Measurements from ENCODE around the gene DNAJA2.

Gene DNAJA2

DNA sequence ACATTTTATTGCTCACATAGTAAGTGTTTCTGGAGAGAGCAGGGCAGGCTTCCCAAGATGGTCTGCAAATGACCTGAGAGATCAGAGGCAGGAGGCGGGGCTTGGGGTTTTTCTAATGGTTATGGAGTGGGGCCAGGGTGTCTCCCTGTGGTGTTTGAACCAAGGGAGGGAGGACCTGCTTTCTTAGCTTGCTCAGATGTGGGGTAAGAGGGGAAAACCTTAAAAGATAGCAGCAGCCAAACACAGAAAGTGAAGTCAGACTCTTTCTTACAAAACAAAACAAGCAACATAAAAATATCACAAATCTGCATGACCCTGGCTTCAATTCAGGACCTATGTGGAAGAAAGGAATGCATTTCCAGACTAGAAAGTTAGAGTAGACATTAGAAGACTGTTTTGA, 22.9 kb upstream of the DNAJA2 start:
- TF ChIP-seq, protein P1, sequence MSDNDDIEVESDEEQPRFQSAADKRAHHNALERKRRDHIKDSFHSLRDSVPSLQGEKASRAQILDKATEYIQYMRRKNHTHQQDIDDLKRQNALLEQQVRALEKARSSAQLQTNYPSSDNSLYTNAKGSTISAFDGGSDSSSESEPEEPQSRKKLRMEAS (IDR thresholded peaks at IDR 0.05): no peak
- TF ChIP-seq CREB1 (IDR thresholded peaks at IDR 0.05; ENCODE audit: low read depth) (no peak), CEBPB (IDR thresholded peaks at IDR 0.05) (no peak), TCF12 (IDR thresholded peaks at IDR 0.05; ENCODE audit: low read depth) (no peak), RAD21 (IDR thresholded peaks at IDR 0.05; ENCODE audit: low read depth) (no peak), EP300 (IDR thresholded peaks at IDR 0.05; ENCODE audit: borderline replicate concordance) (no peak), NFIC (IDR thresholded peaks at IDR 0.05) (no peak), FOXM1 (IDR thresholded peaks at IDR 0.05; ENCODE audit: borderline replicate concordance, low read depth) (no peak), ZBTB7A (IDR thresholded peaks at IDR 0.05; ENCODE audit: low read depth) (no peak), EGR1 (IDR thresholded peaks at IDR 0.05) (no peak), YY1 (IDR thresholded peaks at IDR 0.05; ENCODE audit: low read depth) (no peak)

DNA sequence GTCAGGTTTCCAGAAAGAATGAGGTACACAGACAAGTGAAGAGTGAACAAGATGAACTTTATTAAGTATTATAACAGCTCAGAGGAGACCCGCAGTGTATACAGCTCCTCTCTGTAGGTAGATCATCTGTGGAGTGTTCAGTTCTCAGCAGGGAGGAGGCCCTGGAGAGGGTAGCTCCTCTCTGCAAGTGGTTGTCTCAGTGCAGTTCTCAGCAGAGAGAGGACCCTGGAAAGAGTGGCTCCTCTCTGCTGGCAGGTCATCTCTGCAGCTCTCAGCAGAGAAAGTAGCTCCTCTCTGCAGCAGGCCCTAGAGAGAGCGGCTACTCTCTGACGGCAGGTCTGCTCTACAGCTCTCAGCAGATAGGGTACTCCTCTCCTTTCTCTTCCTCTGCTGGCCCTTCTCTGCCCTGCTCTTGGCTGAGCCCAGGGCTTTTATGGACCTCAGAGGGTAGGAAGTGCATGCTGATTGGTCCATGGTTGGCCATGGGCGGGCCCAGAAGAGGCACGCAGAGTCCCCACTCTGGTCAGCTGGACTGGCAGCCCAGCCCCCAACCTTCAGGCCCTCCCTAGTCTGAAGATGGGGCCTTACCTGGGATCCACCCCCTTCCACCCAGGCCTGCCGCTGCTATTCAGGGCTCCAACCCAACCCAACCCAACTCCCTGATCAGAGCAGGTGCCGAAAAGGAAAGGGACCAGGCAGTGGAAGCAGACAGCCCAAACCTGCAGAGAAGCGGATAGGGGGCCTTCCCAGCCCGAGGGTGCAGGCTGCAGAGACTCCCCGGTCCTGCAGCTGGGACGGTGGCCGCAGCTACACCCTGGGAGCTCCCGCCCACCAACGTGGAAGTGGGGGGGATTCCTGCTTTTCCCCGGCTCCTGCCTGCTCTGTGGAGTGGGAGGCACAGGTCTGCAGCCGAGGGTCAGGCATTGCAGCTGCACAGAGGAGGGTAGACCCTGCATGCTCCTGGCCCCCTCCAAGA, 18.5 kb upstream of the DNAJA2 start:
- TF ChIP-seq EGR1 (IDR thresholded peaks at IDR 0.05) (no peak), YY1 (IDR thresholded peaks at IDR 0.05; ENCODE audit: low read depth) (no peak), TAF1 (IDR thresholded peaks at IDR 0.05; ENCODE audit: low read depth) (no peak), CREB1 (IDR thresholded peaks at IDR 0.05; ENCODE audit: low read depth) (no peak), FOXM1 (IDR thresholded peaks at IDR 0.05; ENCODE audit: borderline replicate concordance, low read depth) (no peak), CEBPB (IDR thresholded peaks at IDR 0.05) (no peak), ZBTB7A (IDR thresholded peaks at IDR 0.05; ENCODE audit: low read depth) (no peak), TCF12 (IDR thresholded peaks at IDR 0.05; ENCODE audit: low read depth) (no peak)
- TF ChIP-seq, protein P2, sequence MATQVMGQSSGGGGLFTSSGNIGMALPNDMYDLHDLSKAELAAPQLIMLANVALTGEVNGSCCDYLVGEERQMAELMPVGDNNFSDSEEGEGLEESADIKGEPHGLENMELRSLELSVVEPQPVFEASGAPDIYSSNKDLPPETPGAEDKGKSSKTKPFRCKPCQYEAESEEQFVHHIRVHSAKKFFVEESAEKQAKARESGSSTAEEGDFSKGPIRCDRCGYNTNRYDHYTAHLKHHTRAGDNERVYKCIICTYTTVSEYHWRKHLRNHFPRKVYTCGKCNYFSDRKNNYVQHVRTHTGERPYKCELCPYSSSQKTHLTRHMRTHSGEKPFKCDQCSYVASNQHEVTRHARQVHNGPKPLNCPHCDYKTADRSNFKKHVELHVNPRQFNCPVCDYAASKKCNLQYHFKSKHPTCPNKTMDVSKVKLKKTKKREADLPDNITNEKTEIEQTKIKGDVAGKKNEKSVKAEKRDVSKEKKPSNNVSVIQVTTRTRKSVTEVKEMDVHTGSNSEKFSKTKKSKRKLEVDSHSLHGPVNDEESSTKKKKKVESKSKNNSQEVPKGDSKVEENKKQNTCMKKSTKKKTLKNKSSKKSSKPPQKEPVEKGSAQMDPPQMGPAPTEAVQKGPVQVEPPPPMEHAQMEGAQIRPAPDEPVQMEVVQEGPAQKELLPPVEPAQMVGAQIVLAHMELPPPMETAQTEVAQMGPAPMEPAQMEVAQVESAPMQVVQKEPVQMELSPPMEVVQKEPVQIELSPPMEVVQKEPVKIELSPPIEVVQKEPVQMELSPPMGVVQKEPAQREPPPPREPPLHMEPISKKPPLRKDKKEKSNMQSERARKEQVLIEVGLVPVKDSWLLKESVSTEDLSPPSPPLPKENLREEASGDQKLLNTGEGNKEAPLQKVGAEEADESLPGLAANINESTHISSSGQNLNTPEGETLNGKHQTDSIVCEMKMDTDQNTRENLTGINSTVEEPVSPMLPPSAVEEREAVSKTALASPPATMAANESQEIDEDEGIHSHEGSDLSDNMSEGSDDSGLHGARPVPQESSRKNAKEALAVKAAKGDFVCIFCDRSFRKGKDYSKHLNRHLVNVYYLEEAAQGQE (IDR thresholded peaks at IDR 0.05; ENCODE audit: low read depth): no peak
- TF ChIP-seq, protein P3, sequence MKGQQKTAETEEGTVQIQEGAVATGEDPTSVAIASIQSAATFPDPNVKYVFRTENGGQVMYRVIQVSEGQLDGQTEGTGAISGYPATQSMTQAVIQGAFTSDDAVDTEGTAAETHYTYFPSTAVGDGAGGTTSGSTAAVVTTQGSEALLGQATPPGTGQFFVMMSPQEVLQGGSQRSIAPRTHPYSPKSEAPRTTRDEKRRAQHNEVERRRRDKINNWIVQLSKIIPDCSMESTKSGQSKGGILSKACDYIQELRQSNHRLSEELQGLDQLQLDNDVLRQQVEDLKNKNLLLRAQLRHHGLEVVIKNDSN (IDR thresholded peaks at IDR 0.05): no peak
- TF ChIP-seq, protein P1 (IDR thresholded peaks at IDR 0.05): no peak

DNA sequence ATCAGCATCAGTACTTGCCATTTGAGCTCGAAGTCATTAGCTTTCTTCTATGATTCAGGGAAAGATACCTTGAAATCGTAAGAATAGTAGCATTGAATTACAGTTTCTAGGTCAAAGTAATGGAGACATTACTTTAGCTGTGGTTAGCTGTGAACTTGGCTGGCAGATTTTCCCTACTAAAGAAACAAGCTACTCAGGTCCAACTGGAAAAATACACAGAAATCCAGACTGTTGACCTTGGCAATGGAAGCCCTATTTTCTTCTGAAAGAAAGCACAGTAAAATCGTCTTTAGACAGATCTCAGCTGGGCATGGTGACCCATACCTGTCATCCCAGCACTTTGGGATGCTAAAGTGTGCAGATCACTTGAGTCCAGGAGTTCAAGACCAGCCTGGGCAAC, 13.4 kb upstream of the DNAJA2 start:
- TF ChIP-seq CEBPB (IDR thresholded peaks at IDR 0.05) (no peak), EP300 (IDR thresholded peaks at IDR 0.05; ENCODE audit: borderline replicate concordance) (no peak), FOXM1 (IDR thresholded peaks at IDR 0.05; ENCODE audit: borderline replicate concordance, low read depth) (no peak), TEAD4 (IDR thresholded peaks at IDR 0.05) (no peak), ZBTB7A (IDR thresholded peaks at IDR 0.05; ENCODE audit: low read depth) (no peak)
- TF ChIP-seq, protein P2 (IDR thresholded peaks at IDR 0.05; ENCODE audit: low read depth): no peak

DNA sequence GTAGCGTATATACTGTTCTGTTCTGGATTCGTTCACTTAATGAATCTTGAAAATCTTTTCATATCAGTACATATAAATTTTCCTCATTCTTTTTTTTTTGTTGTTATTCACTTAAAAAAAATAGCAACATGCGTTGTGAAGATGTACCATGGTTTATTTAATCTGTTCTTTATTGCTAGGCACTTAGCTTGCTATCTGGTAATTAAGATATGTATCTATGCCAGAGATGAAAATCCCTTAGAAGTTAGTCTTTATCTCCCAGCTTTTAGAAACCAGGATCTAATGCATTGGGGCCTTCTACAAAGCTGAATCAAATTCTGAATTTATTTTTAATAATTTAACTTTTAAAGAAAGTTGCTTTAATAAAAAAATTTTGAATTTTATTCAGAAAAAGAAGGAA, 13.0 kb upstream of the DNAJA2 start:
- TF ChIP-seq YY1 (IDR thresholded peaks at IDR 0.05; ENCODE audit: low read depth) (no peak), EP300 (IDR thresholded peaks at IDR 0.05; ENCODE audit: borderline replicate concordance) (no peak), ZBTB7A (IDR thresholded peaks at IDR 0.05; ENCODE audit: low read depth) (no peak), TAF1 (IDR thresholded peaks at IDR 0.05; ENCODE audit: low read depth) (no peak), NFIC (IDR thresholded peaks at IDR 0.05) (no peak), RAD21 (IDR thresholded peaks at IDR 0.05; ENCODE audit: low read depth) (no peak), CREB1 (IDR thresholded peaks at IDR 0.05; ENCODE audit: low read depth) (no peak), FOXM1 (IDR thresholded peaks at IDR 0.05; ENCODE audit: borderline replicate concordance, low read depth) (no peak), TEAD4 (IDR thresholded peaks at IDR 0.05) (no peak), CEBPB (IDR thresholded peaks at IDR 0.05) (no peak), EGR1 (IDR thresholded peaks at IDR 0.05) (no peak), TCF12 (IDR thresholded peaks at IDR 0.05; ENCODE audit: low read depth) (no peak)
- TF ChIP-seq, protein P1 (IDR thresholded peaks at IDR 0.05): no peak
- TF ChIP-seq, protein P2 (IDR thresholded peaks at IDR 0.05; ENCODE audit: low read depth): no peak
- TF ChIP-seq, protein P3 (IDR thresholded peaks at IDR 0.05): no peak
